ENCODE data around the gene SLC11A2.

- TF ChIP-seq, protein P1, sequence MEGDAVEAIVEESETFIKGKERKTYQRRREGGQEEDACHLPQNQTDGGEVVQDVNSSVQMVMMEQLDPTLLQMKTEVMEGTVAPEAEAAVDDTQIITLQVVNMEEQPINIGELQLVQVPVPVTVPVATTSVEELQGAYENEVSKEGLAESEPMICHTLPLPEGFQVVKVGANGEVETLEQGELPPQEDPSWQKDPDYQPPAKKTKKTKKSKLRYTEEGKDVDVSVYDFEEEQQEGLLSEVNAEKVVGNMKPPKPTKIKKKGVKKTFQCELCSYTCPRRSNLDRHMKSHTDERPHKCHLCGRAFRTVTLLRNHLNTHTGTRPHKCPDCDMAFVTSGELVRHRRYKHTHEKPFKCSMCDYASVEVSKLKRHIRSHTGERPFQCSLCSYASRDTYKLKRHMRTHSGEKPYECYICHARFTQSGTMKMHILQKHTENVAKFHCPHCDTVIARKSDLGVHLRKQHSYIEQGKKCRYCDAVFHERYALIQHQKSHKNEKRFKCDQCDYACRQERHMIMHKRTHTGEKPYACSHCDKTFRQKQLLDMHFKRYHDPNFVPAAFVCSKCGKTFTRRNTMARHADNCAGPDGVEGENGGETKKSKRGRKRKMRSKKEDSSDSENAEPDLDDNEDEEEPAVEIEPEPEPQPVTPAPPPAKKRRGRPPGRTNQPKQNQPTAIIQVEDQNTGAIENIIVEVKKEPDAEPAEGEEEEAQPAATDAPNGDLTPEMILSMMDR (conservative IDR thresholded peaks at IDR 0.05; ENCODE audit: low read depth in 2 of 2) = no peak
- no peak for TF ChIP-seq NANOG (IDR thresholded peaks at IDR 0.05; ENCODE audit: borderline replicate concordance)
- TF ChIP-seq REST (IDR thresholded peaks at IDR 0.05; ENCODE audit: unreplicated experiment) = no peak
- no peak for TF ChIP-seq POLR2AphosphoS5 (IDR thresholded peaks at IDR 0.05; ENCODE audit: low read depth)
These were observed 21.2 kb downstream of the SLC11A2 start for GRCh38 chr12:51005030-51005429.

All from GM23338 (cell line).